ENCODE data around the gene HRH2.
A peak's percentile ranks its signal among the peaks of the same experiment; 100 is the strongest.
"Not testable (repeated sequence)": the region's sequence is repeated elsewhere in the genome, so short reads cannot be mapped to it uniquely, and the experiment has no call there.

Gene HRH2

DNA sequence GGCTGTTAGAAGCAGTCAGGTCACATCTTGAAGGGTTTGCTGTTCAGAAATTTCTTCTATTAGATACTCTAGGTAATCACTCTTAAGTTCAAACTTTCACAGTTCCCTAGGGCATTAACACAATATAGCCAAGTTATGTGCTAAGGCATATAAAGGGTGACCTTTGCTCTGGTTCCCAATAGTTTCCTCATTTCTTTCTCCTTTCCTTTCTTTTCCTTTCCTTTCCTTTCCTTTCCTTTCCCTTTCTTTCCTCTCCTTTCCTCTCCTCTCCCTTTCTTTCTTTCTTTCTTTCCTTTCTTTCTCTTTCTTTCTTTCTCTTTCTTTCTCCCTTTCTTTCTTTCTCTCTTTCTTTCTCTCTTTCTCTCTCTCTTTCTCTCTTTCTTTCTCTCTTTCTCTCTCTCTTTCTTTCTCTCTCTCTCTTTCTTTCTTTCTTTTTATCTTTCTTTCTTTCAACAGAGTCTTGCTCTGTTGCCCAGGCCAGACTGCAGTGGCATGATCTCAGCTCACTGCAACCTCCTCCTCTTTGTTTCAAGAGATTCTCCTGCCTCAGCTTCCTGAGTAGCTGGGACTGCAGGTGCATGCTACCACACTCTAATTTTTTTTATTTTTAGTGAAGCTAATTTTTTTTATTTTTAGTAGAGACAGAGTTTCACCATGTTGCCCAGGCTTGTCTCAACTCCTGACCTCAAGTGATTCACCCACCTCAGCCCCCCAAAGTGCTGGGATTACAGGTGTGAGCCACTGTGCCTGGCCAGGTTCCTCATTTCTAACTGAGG, 7.3 kb upstream of the HRH2 start:
- not testable (repeated sequence) for DNase-seq

DNA sequence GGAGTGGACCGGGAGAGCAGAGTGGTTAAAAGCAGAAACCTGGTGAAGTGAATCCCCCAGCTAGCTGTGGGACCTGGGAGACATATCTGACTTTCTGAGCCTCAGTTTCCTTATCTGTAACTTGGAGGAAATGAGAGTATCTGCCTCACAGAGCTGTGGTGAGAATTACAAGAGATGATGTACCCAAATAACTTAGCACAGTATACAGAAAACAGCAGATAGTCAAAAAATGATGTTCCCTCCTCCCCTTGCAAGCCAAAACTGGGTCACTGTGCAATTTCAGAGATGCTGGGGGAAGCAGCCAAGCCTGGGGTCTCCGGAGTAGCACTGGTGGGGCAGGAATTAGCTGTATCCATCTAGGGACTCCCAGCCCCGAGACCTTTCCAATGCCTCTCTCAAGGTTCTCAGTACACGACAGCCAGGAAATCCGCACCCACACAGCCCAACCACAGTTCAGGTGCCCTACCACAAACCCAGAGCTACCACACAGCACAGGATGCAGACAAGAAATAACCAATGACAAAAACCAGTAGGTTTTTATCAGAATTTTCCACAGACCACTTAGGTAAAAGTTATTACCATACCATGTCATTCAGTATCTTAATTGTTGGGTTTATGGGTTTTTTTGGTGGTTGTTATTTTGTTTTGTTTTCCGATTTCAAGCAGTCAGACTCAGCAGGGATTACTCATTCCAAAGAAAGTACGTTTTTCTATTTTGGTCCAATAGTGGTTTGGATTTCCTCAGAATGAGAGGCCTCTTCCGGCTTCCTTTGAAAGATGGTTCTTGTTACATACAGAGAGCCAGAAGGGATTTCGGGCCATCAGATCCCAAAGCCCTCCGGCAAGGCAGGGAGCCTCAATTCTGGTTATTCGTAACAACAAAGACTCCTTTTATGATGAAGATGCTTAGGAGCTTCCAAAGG, 4.9 kb upstream of the HRH2 start:
- DNase-seq: peak; percentile 94

DNA sequence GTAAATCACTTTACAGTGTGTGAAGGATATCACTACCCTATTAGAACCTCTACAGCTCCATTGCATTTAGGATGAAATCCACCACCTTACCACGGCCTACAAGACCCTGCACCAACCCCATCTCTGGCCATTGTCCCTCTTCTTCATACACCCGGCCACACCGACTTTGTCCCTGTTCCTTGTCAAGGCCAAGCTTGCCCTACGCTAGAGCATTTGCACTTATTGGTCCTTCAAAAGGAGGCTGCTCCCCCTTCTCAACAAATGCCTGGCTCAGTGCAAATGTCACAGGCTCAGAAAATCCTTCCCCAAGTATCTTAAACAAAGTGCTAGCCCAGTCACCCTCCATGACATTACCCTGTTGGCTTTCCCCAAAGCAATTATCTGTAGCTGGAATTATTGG, 4.1 kb upstream of the HRH2 start:
- no peak for DNase-seq

DNA sequence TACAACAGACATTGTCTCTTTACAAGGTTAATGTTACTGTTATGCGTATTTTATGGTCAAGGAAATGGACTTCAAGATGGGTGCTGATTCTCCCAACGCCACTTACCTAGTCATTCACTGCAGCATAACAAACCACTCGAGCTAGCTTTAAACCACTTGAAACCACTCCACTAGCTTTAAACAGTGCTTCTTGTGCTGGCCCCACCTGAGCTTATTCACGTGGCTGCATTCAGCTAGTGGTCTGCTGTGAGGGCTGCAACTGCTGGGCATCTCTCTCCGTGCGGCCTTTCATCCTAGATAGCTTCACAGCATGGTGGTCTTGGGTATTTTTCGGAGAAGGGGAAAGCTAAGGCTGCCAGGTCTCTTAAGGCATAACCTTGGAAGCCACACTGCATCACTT, 3.5 kb upstream of the HRH2 start:
- DNase-seq: no peak

DNA sequence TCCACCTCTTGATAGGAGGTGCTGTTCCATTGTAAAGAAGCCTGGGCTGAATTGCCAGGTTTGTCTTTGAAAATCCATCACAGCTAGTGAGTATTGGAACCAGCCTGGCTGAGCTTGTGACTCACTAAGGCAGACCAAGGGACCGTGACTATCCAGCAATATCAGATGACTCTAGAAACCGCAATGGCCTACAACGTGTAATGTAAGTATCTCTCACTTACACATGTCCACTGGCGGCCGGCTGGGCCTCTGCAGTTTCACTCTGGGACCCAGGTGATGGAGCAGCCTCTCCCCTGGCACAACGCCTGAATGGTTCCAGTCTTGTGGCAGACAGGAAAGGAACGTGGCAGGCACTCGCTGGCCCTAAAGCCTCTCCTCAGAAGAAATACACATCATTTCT, 3.1 kb upstream of the HRH2 start:
- DNase-seq: peak; percentile 78

DNA sequence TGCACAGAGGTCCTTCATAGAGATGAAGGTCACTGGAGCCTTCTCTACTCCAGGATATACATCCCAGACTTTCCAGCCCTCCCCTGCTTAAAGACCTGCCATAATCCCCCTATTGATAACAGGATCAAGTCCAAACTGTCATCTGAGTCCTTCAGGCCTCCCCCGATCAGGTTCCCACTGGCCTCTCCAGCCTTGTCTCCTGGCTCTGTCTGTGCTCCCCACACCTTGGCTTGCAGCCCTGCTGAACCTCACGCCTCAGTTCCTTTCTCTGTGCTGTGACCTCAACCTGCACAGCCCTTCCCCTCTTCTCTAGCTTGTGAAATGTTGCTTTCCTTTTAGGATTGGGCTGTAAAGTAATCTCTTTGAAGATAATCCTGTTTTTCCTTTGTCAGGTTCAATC, 2.5 kb upstream of the HRH2 start:
- no peak for DNase-seq

DNA sequence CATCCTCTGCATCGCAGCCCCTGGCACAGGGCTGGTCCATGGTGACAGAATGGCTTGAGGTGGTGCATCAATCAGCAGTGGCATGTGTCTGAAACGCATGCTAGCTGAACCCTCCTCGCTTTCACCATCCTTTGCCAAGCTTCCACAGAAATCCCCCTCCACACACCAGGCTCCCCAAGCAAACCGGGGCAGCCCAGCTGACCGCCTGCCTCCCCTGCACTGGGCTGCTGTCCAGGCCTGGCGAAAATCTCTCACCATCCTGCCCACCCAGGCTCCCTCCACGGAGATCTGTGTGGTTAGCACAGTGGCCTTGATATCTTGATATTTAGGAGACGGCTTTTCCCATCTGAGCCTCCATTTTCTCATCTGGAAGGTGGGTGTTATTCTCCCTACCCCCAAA, 905 bp upstream of the HRH2 start:
- no peak for DNase-seq

DNA sequence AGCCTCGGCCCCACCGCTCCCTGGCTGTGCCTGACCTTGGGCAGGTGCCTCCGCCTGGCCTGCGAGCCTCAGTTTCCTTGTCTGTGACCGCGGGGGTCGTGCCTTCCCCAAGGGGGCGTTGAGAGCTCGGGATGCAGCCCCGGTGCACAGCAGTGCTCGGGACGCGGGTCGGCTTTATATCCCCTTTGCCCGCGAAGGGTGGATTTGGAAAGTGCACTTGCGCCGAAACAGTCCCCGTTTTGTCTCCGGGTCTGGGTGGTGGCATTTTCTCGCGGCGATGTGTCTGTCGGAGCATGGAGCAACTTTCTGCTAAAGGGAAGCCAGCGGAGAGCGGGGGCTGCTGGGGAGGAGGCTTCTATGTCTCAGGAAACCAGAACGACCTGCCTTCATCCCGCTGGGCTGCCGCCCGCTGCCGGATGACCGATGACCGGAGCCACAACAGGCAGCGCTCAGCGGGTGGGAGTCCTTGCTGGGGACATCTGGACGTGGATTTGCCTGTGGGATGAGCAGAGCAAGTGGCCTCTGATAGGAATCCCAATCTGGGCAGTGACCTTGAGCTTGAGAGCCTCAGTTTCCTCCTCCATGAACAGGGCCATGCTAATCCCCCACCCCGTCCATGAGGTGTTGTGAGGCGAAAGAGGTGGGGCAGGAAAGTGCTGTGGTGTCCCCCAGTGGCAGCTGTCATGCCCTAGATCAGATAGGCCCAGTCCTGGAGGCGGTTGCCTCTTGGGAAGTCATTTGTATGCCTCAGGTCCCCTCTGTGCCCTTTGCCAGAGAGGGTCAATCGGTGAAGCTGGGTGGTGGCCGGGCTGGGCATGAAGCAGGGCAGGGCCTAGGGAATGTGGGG, 651 bp downstream of the HRH2 start:
- peak; percentile 32 for DNase-seq

DNA sequence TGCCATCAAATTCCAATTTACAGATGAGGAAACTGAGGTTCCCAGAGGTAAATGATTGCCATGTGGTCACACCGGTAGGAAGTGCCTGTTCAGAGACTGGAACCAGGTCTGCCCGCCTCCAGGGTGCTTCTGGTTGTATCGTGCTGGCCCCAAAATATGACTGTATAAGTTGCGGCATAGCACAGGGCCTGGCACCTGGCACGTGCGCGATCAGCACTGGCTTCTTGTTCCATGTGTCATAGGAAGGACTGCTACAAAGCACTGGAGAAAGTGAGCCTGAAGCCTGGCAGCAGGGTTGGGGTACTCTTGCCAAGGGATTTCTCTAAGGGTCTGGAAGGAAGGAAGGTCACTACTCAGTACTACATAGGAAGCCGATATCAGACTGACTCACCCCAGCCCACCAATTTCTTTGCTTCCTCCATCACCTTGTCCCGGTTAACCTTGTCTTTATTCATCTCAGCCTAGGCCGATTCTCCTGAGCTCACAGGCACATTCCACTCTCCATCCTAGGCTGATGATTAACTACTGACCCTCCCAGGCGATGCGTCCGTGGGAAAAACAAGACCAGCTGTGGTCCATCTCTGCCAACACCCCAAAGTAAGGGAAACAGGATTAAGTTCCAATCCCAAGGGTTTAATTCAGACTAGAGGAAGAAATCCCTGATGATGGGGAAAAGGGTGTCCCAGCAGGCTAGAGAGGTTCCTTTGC, 1.8 kb downstream of the HRH2 start:
- DNase-seq: no peak

DNA sequence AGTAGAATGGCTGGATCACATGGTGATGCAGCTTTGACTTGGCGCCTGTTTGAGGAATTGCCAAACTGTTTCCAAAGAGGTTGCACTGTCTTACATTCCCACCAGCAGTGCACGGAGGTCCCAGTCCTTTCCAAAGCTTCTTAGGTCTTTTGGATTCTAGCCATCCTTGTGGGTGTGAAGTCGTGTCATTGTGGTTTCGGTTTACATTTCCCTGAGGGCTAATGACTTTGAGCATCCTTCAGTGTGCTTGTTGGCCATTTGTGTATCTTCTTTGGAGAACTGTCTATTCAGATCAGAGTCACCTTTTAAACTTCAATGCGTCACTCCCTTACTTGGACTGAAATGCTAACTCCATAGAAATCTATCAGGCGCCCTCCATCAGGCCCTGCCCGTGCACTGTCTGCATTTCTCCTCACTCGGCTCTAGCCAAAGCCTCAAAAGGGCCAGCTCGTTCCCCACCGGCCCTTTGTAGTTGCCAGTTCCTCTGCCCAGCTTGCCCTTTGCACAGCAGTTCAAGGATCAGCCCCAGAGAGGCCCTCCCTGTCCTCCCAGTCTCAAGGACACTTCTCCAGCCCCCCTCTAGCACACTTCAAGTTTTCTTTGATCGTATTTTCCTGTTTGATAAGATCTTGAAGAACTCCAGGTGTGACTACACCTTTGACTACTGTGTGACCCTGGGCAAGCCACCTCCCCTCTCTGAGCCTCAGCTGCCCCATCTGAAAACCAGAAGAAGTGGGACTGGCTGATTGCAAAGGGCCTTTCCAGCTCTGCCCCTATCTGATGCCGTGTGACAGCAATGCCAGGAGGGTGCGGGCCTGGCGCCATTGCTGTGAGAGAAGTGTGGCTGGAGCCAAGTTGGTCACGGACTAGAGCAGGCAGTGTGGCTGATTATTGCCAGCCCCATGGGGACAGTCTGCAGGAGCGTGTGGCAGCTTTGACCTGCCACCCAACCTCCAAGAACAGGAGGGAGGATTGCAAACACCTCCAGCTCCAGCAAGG, 5.6 kb downstream of the HRH2 start:
- DNase-seq: no peak

DNA sequence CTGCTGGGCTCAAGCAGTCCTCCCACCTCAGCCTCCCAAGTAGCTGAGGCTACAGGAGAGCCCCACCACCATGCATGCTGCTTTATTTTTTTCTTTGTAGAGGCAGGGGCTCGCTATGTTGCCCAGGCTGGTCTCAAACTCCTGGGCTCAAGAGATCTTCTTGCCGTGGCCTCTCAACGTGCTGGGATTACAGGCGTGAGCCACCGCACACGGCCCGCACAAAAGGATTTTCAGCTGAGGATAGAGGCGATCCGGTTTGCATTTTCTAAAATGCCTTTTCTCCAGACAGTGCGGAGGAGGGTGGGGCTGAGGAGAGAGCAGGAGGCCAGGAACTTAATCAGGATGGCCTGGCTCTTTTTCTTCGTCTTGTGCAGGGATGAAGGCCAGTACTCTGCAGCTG, 6.9 kb downstream of the HRH2 start:
- no peak for DNase-seq

DNA sequence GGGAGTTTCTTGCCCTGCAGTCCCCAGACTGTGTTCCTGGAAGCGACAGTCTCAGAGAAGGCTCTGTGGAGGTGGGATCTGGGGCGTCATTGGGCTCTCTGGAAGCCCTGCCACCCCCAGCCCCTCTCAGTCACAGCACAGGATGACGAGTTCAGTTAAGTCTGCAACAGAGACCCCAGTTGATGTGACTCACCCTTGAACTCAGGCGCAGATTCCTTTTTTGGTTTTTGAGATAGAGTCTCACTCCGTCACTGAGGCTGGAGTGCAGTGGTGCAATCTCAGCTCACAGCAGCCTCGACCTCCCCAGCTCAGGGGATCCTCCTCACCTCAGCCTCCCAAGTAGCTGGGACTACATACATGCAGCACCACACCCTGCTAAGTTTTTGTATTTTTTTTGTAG, 8.3 kb downstream of the HRH2 start:
- no peak for DNase-seq

DNA sequence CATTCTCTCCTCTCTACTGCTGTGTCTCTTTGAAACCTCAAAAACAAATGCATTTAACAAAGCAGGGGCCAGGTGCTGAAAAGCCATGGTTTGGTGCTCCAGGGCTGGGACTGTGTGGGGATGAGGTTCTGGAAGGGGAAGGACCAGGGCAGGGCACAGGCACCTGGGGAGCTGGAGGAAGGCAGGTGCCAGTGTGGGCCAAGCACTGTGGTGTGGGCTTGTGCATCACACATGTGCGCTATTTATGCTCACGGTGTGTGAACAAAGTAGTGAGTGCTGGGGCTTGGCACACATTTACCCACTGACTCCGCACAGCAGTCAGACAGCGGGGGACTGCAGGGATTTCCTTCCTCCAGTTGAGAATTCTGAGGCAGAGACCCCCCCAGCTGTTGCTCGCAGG, 10.1 kb downstream of the HRH2 start:
- DNase-seq: peak; percentile 33

DNA sequence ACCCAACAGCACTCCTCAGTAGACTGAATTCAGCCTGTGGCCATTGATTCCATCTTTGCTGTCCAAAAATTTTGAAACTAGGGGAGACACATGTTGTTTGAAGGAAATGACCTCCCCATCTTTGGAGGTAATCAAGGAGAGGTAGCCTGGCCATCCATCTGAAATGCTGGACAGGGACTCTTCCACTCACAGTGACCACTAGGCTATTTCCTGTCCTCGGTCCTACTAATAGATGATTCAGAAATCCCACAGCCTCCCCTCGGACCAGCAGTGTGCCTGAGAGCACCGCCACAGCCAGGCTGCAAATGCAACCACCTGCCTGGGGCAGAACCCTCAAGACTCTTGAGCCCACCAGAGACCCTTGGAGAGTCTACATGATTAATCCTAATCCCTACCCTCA, 12.5 kb downstream of the HRH2 start:
- DNase-seq: no peak

DNA sequence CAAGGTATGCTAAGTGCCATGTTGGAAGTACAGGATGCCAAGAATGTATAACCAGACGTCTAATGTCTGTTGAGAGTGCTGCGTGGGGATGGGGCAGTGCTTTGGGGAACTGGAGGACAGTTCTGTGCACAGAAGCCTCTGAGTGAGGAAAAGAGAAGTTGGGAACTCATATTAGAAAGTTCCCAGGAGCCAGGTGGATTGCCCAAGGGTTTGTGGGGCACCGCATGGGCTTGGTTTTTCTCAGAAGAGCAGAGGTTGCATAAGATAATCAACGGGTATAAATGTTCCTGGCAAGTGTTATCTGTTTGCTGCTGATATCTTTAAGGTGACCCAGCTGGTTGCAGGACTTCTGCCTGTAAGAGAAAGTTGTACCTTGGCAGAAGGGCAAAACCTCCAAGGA, 13.1 kb downstream of the HRH2 start:
- peak; percentile 98 for DNase-seq

DNA sequence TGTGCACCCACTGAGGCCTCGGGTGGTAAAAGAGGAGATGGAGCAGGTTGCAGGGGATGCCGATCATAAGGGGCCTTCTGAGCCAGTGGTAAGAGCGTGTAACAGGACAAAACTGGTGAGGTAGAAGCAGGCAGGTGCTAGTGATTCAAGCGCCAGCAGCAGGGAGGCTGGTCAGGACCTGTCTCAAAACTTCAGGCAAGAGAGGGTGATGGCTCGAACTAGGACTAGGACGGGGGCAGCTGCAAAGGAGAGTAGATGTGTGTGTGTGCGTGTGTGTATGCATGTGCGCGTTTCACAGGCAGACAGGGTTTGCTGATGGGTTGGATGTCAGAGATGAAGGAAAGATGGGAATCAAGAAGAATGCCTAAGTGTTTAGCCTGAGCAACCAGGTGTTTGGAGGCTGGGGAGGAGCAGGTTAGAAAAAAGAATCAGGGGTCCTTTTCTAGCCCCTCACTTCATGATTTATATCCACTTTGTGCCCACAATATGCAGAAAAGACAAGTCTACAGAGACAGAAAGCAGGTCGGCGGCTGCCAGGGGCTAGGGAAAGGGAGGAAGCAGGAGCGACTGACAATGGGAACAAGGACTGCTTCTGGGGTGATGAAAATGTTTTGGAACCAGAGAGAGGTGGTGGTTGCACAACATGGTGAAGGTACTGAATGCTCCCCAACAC, 15.2 kb downstream of the HRH2 start:
- DNase-seq: no peak

DNA sequence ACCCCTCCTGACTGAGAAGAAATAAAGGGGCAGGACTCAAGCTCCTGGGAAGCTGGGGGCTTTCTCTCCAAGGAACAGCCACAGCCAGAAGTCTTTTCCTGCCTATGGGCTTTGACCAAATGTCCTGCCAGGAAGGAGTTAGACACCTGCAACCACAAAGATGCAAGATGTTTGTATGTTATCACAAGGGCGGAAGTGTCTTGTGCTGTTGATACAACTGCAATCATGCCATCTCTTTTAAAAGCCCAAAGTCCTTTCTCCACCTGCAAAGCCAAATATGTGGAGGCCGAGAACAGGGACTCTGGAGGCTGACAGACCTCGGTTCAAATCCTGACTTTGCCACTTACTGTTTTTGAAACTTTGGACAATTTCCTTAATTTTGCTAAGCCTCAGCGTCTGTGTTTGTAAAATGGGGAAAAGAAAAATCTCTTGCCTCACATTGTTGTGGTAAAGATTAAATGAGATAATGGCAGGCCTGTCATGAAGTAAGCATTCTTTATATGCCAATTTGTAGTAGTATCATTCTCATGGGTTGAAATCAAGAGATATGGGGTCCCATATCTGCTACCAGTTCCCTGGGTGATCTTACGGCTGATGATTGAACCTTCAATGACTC, 17.0 kb downstream of the HRH2 start:
- DNase-seq: peak; percentile 36

DNA sequence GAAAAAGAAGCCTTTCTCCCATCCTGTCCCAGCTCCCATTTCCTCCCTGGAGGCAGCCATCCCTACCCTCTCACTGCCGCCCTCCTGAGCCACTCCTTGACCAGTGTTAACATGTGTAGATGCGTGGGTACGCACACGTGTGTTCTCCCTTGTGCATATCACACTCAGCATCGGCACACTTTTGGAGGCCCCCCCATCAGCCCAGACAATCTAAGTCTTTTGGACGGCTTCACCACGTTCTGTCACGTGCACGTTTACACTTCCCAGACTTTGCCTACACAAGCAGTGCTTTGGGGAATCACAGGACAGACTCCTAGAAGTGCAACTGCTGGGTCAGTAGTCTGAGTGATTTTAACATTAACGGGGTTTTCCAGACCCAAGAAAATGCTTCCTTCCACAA, 18.0 kb downstream of the HRH2 start:
- no peak for DNase-seq

DNA sequence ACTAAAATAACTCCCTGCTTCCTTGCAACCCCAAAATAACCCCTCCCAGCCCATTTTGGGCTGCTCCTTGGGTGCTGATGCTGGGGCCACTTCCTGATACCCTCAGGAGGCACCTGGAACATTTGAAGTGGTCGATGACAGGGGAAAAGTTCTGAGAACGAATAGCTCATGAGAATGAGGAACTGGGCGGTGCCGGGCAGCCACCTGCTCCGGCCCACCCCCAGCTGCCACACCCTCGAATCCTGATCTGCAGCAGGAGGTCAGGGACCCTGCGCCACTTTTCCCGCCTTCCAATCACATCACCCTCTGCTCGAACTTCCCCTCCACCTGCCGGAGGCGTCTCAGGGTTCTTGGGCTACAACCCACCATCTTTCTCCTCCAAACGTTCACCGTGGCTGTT, 19.7 kb downstream of the HRH2 start:
- no peak for DNase-seq

DNA sequence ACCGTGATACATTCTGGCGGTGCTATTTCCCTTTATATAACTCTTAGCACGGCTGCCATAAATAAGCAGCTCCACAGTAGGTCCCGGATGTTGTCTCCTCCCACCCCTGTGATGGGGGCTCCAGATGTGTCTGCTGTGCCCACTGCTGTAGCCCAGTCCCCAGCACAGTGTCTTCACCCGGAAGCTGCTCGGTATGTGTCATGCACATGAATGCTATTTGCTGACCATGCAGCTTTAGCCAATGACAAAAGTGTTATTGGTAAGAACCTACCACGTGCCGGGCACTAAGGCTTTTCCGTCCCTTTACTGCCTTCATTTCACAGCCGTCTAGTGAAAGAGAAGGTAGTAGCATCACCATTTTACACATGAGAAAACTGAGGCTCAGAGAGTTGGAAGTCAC, 20.2 kb downstream of the HRH2 start:
- DNase-seq: no peak
